ENCODE data around the gene HRCT1.

The HRCT1 gene

DNA sequence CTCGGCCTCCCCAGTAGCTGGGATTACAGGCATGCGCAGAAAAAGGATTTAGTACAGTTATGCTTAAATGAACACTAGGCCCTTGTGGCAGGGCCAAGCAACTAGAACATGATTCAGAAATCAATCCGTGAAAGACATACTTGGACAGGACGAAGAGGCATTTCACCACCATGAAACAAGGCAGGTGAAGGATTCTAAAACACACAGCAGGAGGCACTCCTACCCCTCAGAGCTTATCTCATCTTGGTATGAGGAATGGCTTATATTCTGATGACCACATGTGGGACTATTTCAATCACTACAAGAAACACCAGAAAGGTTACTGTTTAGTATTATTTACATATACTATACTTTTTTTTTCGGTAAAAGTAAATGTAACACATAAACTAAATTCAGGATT is 36.3 kb downstream of the HRCT1 start:
- DNase-seq (no peak), ATAC-seq (no peak)

DNA sequence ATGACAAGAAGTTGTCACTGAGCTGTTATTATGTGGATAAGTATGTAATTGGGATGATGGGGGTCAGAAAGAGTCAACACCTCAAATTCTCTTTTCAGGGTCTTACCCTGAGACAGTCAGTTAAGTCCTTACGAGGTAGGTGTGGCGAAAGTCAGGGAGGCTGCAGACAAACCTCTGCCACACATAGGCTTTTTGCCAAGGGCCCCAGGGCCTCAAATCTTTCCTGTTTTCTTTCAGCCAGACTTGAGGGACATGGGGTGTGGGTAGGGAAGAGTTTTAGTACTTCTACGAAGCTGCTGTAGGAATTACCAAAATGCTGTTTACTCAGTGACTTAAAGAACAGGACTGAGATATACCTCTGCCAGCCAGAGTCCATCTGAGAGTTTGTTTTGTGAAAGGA is 38.2 kb downstream of the HRCT1 start:
- ATAC-seq (no peak), DNase-seq (no peak)

DNA sequence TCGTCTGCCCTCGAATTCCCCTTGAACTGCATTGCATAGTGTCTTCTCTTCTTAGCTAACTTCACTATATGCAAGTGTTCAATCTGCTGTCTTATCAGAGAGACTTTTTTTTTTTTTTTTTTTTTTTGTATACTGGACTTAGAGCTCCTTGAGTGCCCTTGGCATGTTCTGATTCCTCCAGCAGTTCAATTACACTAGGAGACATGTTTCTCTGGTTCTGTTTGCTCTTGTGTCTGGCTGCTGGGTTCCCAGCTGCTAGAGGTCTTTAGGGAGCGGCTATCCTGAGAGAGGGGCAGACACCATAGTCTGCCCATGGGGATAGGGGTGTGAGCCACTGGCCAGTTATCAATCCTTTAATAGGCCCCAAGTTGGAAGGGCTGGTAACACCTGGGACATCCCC is 38.8 kb downstream of the HRCT1 start:
- no peak for DNase-seq
- no peak for ATAC-seq

DNA sequence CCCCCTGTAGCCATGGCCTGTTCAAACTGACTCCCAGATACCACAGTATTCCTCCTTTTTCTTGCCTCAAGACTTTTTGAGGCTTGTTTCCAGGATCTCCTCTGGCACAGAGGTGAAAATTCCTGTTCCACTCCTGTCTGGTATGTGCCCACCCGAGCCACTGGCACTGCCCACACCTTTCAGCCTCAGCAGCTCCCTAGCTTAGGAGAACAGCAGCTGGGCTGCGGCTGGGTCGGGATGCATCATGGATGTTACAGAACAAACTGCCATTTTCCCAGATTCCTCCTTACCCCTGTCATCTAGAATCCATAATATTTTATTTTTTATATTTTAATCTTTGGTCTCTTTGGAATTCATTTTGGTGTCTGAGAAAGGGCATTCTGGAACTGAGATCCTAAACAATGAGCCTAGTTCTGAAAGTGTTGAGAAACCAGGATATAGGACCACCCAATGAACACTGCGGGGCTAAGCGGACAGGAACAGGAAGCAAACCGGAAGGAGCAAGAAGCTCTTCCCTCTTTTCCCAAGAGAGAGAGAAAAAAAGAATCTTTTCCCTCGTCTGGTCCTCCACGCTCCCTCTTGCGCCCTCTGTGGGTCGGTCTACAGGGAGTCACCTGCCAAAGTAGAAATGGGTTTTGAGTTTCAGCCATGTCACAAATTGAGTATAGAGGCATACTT is 39.5 kb downstream of the HRCT1 start:
- DNase-seq = peak; percentile 85

DNA sequence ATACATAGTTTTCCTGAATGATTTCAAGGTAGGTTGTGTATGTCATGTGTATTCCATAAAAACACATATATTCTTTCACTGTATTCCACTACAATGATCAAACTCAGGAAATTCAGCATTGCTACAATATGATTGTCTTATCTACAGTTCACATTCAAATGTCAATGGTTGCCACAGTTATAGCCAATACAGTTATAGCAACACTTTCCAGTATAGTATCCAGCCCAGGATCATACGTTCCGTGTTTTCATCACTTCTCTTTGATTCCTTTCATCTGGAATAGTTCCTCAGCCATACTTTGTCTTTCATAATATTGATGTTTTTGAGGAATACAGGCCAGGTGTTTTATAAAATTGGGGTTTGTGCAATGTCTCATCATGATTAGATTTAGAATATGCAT is 42.4 kb downstream of the HRCT1 start:
- DNase-seq (no peak), ATAC-seq (no peak)

More for the DNA sequence above, 39.5 kb downstream of the HRCT1 start:
- no peak for ATAC-seq

DNA sequence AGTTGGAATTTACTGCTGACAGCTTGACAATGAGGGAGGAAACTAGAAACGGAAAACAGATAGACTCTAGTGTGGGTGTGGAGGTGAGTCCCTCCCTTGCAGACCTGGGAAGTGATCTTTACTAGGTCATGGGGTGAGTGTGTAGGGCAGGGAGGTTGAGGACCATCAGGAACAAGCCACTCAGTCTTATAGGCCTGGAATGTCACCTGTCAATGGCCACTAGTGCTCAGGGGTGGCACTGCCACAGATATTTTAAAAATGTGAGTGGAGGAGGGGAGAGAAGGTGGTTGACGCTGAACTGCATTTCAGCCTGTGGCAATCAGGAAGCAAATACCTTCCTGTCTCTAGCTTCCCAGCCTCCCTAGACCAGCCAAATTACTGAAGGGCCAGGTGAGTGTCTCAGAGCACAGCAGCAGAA is 42.9 kb downstream of the HRCT1 start:
- no peak for ATAC-seq
- no peak for DNase-seq

DNA sequence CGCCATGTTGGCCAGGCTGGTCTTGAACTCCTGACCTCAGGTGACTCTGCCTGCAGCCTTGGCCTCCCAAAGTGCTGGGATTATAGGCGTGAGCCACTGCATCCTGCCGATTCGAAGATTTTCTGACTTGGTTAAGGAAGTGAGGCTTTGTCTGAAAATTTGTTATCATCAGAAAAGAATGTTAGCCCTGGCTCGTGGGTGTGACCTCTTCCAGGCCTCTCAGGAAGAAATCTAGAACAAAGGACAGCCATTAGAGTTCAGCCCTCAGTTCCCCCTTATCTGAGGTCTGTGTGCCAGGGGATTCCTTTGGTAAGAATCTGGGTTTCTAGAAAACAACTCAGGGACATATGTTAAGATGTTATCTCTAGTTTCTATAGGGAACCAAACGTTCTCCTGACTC is 45.7 kb downstream of the HRCT1 start:
- DNase-seq (no peak), ATAC-seq (no peak)

DNA sequence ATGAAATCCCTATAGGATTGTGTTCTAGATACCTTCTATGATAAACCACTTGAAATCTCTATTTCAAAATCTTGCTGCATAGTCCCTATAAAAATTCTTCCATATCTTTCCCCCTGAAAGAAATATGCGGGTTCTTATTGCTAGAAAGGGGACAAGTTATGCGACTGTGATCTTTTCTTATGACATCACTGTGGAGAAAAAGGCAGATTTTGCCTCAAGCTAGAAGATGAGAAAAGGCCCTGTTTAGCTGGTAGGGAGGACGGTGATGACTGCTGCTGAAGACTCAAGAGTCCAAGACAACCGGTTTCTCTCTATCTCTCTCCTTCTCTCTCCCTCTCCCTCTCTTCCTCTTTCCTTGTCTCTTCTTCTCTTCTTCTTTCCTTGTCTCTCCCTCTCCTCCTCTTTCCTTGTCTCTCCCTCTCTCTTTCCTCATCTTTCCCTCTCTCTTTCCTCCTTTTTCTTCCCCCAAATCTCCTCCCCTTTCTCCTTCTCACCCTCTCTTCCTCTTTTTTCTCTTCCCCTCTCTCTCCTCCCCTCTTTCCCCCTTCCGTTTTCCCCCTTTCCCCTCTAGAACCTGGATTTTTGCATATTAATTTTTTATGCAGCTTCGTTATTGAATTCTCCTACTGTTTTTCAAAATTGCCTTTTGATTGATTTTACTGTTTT is 46.7 kb downstream of the HRCT1 start:
- ATAC-seq (no peak), DNase-seq (no peak)

DNA sequence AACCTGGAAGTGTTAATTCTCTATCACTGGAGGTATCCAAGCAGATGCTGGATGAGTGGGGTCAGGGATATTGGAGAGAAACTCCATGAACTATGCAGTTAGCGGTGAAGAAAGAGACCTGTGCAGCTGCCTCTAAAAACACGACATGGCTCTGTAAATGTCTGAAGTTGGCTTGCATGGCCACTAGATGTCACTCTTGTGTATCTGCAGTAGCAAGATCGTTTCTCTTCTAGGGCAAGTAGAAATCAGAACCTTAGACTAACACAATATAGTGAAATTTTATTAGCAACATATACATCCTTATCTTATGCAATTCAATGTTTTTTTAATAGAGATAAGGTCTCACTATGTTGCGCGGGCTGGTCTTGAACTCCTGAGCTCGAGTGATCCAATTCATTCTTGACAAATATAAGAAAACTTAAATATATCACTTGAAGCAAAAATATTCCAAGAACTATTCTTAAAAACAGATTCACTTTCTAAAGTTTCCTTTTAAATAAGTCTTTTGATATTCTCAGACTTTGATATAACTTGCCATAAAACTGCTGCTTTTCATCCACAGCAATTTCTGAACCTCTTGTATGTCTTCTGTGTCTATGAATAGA is 49.0 kb downstream of the HRCT1 start:
- ATAC-seq (peak; percentile 69), DNase-seq (peak; percentile 36)

DNA sequence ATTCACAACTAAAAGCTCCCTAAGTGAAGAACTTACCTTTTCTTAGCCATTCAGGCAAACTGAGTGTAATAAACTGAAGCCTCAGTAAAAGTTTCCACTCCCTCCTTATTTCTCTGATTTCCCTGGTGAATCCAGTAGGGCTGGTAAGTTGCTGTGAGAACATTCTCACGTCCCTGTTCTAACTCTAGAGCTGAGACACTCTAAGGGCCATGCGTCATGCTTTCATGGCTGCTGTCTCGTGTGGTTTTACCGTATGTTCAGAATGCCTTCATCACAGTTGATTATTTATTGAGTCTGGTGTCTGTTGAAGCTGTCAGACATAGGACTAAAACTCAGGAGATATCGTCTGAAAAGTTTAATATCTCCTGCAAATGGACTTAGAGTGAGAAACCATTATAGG is 50.6 kb downstream of the HRCT1 start:
- ATAC-seq = no peak
- DNase-seq = no peak
